GM21423 (cell line): ENCODE results near the gene F2RL2.
"Not testable (repeated sequence)": the region's sequence is repeated elsewhere in the genome, so short reads cannot be mapped to it uniquely, and the experiment has no call there.

Experiments
- ATAC-seq: cut with Tn5 transposase; IDR thresholded peaks from one replicate; pipeline ENCODE4 v1.9.1; 2021; ENCODE audit warnings: mild to moderate bottlenecking, moderate library complexity; ENCODE audit not compliant: unreplicated experiment

Gene F2RL2

DNA sequence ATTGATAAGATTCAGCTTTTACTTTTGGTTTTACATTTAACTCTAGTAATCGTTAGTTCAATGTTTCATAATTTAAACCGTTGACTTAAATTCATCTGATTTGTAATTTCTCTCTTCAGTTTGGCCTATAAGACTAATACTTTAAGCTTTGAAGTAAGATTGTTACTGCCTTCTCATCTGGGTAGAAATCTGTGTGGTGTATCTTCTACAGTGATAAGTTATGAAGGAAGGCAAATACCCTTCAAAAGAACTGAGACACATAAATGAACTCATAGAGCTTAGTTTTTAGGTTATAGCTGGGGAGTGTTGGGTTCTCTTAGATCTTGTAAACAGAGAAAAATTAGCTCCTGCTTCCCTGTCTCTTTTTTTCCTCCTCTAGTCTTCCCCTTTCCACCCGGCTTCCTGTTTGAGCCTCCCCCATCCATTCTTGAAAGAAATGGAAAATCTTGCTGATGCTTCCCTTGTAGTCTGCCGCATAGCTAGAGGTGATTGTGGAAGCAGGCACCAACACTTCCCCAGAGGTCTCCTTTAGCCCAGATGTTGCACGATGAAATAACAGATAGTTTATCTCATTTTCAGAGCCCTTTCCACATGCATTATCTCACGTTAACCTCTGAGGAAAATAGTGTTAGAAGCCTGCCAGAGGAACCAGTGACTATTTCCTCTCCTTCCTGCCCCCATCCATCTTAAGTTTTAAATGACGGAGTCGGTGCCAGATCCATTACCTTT is 2.0 kb upstream of the F2RL2 start:
- ATAC-seq: no peak

DNA sequence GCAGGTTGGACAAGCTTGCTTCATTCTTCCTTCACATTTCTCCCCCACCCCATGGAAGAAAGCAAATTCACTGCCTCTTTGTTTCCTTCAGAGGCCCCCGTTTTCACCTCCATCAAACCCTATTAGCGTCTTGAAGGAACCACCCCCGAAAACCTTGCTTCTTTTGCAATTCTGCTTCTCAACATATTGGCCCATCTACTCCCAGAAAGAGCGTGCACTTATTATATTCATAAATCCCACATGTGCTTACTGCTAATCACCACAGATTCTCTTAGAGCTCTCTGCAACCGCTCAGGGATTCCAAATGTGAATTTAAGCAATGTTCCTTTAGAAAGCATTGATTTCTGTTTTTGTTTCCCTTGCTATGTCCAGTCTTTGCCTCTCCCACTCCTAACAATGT is 1.1 kb downstream of the F2RL2 start:
- ATAC-seq: no peak

DNA sequence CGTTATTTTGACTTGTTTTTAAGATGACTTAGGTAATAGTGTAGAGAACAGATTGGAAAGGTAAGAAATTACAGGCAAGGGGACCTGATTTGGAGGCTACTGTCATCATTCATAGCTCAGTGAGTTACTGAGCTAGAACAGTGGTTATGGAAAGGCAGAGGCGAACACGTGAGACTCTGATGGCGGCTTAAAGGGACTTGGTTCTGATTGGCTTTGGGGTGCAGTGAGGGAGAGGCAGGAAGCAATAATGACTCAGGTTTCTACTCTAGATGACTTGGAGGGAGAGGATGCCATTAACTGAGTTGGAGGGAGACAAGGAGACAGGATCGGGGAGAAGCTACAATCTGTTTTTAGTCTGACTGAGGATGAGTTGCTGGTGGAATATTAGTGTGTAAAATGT is 3.0 kb downstream of the F2RL2 start:
- no peak for ATAC-seq

DNA sequence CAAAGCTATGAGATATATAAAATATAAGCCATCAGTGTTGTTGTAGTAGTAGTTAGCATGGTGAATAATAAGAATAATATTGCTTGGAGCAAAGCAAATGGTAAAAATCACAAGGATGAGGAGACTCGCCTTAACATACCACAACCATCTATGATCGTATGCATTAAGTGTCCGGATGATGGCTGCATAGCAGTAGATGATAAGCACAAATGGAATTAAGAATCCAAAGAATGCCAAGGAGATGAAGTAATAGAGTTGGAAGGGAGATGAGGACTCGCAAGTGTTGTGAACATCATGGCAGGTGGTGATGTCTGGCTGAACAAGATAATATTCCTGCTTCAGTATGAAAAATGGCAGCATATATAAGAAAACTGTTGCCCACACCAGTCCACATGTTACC is 5.5 kb downstream of the F2RL2 start:
- ATAC-seq: no peak

DNA sequence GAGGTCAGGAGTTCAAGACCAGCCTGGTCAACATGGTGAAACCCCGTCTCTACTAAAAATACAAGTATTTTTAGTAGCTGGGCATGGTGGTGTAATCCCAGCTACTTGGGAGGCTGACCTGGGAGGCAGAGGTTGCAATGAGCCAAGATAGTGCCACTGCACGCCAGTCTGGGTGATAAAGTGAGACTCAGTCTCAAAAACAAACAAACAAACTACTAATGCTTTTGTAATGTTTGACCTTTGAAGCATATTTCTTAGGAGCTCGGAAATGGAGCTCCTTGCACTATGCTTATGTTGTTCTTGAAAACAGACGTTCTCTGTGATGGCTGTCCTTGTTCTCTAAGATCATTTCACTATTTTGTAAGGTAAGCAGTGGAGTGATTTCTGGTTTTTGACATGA is 6.0 kb downstream of the F2RL2 start:
- no peak for ATAC-seq

DNA sequence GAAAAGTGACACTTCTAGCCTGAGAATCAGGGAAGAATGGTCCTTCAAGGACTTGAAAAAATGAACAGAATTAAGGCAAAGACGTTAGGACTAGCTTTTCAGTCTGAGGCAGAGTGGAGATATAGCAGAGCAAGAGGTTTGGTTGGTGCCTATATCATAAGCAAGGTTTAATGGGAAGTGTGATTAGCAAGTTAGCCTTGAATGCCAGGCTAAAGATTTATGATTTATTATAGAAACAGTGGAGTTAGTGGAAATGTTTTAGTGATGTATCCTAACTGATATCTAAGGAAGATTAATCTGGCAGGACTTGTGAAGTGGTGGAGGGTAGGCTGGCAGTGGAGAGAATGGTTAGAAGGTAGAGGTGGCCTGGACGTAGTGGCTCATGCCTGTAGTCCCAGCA is 7.0 kb downstream of the F2RL2 start:
- ATAC-seq: no peak

DNA sequence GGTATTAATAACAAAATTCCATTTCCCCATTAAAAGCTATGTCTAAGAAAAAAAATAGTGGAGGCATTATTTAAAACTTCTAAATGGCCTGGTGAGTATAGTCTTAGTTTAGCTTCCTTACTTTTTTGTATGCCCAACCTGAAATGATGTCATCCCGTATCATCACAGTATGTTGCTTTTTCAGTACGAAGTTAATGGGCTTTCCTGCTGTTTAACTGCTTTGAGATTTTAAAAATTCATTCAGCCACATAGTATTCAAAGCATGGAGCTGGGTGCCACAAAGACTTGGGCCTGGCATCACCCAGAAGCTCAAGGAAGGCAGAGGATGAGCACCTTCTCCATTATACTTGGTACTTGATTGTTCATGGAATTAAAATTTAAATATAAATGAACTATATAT is 7.4 kb downstream of the F2RL2 start:
- ATAC-seq: no peak

DNA sequence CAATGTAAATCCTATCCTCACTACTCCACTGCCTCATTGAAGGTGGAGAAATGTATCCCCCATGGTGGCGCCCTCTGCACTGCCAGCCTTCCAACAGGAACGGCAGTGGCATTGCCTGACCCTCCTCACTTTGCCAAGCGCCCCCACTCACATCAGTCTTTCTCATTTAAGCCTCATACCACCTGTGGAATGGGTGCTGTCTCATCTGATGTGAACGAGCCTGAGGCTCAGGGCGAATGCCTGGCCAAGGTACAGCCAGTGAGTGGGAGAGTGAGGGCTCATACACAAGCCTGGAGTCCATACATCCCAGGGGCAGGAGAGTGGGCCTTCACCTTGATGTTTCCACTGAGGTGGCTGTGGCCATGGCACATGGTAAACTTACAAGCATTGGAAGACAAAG is 10.3 kb downstream of the F2RL2 start:
- ATAC-seq: no peak

DNA sequence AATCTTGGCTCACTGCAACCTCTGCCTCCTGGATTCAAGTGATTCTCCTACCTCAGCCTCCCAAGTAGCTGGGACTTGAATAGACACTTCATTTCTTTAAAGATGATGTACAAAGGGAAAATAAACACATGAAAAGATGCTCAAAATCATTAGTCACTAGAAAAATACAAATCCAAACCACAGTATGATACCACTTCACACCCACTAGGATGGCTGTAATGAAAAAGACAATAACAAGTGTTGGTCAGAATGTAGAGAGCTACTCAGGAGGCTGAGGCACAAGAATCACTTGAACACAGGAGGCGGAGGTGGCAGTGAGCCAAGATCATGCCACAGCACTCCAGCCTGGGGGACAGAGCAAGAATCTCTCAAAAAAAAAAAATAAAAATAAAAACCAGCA is 13.0 kb downstream of the F2RL2 start:
- no peak for ATAC-seq

DNA sequence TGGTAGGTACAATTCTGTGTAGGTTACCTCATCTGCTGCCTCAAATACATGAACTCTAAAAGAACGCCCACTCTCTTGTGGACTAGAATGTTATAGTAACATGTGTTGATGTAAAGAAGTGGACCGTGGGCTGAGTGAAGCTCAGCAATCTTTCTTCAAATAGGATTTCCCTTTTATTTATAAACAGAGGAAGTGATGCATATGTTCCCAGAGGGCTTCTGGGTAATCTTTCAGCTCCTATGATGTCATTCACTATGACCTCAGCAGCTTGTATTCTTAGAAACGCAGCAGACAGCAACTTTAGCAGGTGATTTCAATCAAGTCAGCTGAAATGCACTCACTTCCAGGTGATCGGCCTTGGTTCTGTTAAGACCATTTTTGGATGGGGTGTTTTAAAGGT is 14.4 kb downstream of the F2RL2 start:
- ATAC-seq: no peak

DNA sequence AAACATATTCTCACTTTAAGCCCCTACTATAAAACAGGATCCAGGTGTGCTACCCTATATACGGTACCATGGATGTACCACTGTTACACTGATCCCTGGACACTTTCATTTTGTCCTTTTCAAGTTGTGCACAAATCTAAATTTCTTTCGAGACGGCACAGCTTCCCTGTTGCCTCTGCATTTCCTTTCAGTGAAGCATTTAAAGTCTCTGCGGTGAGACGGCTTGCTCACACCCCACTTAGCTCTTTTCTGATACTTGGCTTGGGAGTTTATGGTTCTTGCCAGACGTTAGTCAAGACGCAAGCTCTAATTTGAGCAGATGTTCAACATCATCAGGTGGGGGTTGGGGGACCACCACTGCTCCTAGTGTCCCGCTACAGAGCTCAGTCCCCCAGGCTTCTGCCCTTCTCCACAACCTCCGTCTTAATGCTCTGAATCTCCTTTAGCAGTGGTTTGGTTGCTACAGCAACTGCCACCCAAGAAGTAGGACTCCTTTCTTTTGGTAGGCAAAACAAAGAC is 15.8 kb downstream of the F2RL2 start:
- peak; percentile 53 for ATAC-seq

DNA sequence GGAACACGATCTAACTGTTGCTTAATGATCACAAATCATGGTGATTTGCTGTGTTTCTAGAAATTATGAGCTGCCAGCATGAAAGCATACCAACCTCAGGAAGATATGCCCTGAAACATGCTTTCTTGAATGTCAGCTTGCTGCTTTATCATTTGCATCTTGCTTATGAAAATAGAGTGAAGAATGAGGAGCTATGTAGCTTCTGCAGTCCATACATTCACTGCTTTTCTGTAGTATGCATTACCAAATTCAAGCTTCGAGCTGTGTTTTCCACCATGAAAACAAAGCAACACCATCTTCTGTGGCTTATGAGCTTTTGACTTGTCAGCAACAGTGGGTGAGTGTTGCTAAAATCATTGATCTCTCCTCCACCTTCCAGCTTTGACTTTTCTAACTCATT is 16.5 kb downstream of the F2RL2 start:
- peak; percentile 48 for ATAC-seq

DNA sequence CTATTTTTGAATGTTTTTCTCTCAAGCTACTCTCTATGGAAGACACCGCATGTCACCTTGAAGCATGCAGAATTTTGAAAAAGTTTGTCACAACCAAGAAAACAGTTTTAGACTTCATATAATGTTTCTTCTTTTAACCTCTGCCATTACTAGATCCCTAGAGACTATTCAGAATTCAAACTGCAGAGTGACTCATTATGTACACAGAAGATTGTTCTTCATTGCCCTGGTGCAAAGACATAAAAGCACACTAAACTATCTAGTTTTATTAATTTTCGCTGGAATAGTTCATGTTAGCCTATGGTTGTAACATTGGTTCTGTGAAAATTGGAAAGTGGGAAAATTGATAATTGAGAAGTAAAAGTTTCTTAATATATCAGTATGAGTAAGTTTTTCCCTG is 18.4 kb downstream of the F2RL2 start:
- ATAC-seq: no peak

DNA sequence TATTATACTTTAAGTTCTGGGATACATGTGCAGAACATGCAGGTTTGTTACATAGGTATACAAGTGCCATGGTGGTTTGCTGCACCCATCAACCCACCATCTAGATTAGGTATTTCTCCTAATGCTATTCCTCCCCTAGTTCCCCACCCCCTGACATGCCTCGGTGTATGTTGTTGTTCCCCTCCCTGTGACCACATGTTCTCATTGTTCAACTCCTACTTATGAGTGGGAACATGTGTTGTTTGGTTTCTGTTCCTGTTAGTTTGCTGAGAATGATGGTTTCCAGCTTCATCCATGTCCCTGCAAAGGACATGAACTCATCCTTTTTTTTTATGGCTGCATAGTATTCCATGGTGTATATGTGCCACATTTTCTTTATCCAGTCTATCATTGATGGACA is 19.2 kb downstream of the F2RL2 start:
- not testable (repeated sequence) for ATAC-seq

DNA sequence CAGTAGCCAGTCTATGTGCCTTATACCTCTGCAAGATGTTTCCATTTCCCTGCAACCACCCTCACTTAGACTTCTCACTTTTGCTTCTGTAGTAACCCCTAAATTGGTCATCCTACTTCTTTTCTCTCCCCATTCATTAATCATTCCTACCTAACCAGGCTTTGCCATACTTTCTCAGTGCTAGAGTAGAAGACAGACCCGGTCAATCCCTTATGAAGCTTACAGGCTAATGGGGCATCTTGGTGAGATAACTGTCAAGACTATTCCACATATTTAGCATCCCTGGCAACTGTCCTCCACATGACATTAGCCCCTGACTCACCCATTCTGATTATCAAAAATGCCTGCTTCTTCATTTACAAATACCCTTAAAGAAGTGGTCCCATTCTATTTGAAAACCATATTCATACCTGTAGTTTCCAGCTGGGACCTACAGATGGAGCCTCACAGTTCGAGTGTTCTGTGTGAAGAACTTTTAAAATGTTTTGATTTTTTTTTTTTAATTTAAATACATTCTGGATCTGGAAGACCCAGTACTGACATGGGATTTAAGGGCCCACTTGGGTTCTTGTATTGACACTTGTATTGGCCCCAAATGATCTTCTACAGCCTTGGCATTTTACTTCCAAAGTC is 21.0 kb downstream of the F2RL2 start:
- ATAC-seq: no peak

DNA sequence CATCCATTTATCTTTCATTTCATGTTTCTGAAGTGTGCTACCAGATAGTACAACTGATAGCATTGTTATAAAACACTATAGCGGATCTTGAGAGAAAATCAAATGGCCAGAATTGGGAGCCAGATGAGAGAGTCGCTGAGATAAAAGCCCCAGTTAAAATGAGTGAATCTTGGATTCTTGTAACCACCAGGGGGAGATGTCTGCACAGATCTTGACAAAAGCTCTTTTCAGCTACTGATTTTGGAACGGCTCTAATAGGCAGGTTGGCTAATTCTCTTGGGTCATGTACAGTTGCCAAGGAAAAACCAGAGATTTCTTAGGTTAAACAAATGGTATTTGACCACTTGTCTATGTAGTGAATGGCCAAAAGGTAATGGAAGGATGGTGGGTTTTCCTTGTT is 21.7 kb downstream of the F2RL2 start:
- no peak for ATAC-seq

DNA sequence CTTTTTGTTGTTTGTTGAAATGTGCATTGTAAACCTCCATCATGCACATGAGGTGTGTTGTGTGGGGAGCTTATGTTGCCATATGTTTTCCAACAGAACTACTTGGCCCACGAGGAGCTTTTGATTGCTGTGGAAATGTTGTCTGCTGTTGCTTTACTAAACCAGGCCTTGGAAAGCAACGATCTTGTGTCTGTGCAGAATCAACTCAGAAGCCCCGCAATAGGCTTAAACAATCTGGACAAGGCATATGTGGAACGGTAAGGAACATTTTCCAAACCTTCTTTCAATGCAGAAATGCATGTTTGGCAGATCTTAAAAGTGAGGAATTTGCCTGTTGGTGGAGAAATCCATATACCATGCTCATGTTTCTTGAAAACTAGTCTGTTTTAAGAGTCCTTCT is 22.5 kb downstream of the F2RL2 start:
- no peak for ATAC-seq

DNA sequence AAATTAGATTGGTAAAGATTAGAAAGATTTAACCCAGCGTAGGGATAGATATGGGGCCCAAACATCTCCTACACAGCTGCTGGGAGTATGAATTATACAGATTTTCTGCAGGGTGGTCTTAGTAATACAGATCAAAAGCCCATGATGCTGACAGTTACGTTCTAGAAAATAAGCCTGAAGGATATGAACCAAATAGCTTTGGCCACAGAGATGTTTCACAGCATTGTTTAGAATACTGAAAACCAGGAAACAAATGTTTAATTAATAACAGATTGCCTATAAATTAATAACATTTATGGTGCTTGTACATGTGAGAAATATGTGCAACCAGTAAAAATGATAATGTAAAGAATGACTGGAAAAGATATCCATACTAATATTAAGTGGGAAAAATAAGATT is 24.7 kb downstream of the F2RL2 start:
- no peak for ATAC-seq

DNA sequence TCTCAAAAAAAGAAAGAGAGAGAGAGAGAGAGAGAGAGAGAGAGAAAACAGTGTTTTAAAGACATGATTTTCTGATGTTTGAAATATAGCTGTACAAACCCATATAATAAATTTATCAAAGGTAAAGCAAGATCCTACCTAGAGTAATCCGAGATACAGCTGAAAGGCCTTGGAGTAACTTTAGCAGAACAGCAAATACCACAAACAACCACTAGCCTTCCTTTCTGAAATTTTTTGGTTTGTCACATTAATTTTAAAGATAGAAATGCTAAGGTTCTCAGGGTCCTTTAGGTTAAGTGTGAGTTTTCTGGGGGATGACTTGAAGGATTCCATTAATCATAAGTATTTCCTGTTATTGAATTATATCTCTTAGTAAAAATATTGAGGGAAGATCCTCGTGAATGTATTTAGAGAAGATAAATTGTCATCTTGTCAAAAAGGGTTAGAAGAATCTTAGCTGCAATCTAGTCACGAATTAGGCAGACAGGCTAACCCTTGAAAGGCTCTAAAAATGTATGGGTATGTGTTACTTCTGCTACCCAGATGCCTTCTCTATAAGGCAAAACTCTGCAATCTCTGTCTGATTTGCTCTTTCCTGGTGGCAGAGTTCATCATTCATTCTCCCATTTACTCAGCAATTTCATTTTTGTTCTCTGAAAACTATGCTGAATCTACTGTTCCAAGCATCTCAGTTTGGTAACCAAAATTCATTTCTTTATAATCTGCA is 27.3 kb downstream of the F2RL2 start:
- ATAC-seq: no peak

DNA sequence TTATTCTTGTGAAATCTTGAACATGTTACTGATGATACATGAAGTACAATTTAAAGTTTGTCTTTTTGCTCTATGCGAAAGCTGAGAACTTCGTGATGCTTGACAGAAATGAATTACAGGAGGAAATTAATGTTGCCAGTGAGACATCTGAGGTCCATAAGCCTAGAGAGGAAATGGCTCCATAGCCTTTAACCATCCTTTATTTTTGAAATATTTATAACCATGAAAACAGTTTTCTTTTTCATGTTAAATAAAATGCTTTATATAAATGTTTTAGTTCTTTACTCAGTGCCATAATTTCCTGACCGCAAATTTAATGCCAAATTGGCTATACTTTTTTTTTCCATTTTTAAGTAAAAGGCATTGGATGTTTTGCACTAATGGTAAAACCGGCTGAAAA is 29.1 kb downstream of the F2RL2 start:
- no peak for ATAC-seq

DNA sequence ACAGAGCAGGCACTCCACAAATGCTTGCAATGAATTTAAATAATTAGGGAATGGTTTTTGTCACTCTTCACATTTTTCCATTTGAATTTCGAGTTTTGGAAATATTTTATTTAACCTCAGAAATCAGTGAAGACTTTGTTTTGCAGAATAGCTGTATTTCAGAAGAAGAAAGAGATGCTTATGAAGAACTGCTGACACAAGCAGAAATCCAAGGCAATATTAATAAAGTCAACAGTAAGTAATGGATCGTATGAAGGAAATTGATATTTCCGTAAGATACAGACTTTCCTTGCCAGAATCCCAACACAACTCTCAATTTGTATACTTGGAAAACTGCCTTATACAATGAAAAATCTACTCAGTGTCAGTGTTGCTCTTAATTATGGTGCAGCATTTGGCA is 30.5 kb downstream of the F2RL2 start:
- ATAC-seq: no peak

DNA sequence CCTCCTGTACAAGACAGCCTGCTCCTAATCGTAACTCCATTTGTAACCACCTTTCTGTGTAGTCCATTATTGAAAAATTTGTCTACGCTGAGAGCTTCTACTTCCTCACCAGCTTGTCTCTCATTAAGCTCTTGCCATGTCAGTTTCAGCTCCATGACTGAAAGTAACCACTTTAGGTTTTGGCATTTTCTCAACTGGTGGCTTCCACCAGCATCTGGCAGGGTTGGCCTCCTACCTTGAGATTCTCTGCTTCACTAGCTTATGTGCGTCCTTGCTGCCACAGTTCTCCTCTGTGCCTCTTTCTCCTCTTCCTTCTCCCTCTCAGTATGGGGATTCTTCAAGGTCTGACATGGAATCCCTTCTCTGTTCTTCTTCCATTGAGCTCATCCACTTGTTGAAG is 31.8 kb downstream of the F2RL2 start:
- no peak for ATAC-seq
